A172 (cell line): ENCODE data around the gene SPEG. TPM values are rescaled to one million over a fixed set of nuclear protein-coding genes. Genes with fewer than 3 reads are reported as not detected.

Experiments
- DNase-seq: peaks from one replicate; pipeline ENCODE4 v3.0.0-alpha.2; 2015; ENCODE audit warnings: low spot score
- total RNA-seq: library from RNA; depleted of rRNA; stranded (reverse); fragments of >200 nt; shearing (Covaris generic); gene quantifications from 2 replicates; pipeline ENCODE4 v1.2.3, GENCODE V29; 2014

SPEG gene
- total RNA-seq, 1 experiment from 2014 or later = 30.0 TPM

DNA sequence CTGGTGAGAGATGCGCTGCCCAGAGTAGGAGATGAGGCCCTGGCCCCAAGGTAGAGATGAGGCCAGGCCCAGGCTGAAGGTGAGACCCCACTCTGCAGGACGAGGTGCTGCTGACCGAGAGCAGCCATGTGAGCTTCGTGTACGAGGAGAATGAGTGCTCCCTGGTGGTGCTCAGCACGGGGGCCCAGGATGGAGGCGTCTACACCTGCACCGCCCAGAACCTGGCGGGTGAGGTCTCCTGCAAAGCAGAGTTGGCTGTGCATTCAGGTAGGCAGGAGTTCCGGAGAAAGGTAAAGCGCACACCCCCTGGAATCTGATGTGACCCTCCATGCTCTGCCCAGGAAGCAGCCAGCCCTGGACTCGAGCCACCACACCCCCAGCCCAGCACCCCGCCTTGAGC lies 42.5 kb downstream of the SPEG start:
- DNase-seq = no peak

DNA sequence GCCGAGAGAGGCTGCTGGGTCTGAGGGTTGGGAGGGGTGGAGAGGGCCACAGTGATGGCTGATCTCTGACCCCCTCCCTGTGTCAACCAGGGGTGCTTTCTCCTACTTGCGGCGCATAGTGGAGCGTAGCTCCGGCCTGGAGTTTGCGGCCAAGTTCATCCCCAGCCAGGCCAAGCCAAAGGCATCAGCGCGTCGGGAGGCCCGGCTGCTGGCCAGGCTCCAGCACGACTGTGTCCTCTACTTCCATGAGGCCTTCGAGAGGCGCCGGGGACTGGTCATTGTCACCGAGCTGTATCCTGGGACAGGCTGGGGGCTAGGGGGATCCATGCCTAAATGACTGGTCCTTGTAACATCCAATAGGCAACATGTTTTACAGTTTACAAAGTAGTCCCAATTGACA lies 43.2 kb downstream of the SPEG start:
- no peak for DNase-seq

DNA sequence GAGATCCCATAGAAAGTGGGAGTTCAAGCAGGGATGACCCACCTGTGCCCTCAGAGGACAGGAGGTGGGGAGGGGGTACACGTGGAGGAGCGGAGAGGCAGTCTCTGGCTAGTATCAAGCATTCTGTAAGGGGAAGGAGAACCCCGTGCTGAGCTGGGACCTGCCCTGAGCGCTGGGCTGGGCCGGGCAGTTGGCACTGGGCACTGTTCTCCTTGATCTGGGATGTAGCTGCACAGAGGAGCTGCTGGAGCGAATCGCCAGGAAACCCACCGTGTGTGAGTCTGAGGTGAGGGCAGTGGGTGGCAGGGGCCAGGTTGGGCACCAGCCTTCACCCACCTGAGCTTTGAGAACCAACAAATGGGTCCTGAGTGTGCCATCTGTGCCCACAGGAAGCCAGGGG lies 44.3 kb downstream of the SPEG start:
- no peak for DNase-seq

DNA sequence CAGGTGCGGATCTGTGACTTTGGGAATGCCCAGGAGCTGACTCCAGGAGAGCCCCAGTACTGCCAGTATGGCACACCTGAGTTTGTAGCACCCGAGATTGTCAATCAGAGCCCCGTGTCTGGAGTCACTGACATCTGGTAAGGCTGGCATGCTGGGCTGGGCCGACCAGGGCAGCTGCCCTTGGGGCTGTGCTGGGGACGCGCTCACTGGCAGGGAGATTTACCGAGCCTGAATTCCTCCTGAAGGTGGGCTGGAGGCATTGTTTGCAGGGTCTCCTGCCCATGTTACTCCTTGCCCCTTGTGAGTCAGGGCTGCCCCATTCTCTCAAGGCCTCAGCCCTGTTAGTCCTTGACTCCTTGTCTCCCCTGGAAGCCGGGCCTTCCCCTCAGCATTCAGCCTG lies 45.4 kb downstream of the SPEG start:
- DNase-seq = no peak

DNA sequence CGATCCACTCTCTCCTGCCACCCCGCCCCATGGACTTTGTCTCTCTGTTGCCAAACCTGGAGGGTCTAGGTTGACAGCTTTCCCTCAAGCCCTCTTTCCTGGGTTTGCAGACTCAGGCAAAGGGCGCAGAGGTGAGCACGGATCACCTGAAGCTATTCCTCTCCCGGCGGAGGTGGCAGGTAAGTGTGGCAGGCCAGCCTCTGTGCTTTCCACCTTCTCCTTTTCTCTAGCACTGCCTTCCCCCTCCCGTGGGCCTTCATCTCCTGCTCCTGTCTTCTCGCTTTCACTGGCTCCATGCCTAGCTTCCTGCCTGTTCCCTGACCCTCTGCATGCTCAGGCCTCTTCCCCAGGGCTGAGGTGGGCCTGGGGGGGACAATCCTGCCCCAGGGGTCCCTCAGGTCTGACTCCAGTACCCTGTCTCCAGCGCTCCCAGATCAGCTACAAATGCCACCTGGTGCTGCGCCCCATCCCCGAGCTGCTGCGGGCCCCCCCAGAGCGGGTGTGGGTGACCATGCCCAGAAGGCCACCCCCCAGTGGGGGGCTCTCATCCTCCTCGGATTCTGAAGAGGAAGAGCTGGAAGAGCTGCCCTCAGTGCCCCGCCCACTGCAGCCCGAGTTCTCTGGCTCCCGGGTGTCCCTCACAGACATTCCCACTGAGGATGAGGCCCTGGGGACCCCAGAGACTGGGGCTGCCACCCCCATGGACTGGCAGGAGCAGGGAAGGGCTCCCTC lies 48.2 kb downstream of the SPEG start:
- no peak for DNase-seq

DNA sequence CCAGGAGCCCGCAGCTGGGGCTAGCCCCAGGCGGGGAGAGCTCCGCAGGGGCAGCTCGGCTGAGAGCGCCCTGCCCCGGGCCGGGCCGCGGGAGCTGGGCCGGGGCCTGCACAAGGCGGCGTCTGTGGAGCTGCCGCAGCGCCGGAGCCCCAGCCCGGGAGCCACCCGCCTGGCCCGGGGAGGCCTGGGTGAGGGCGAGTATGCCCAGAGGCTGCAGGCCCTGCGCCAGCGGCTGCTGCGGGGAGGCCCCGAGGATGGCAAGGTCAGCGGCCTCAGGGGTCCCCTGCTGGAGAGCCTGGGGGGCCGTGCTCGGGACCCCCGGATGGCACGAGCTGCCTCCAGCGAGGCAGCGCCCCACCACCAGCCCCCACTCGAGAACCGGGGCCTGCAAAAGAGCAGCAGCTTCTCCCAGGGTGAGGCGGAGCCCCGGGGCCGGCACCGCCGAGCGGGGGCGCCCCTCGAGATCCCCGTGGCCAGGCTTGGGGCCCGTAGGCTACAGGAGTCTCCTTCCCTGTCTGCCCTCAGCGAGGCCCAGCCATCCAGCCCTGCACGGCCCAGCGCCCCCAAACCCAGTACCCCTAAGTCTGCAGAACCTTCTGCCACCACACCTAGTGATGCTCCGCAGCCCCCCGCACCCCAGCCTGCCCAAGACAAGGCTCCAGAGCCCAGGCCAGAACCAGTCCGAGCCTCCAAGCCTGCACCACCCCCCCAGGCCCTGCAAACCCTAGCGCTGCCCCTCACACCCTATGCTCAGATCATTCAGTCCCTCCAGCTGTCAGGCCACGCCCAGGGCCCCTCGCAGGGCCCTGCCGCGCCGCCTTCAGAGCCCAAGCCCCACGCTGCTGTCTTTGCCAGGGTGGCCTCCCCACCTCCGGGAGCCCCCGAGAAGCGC lies 49.1 kb downstream of the SPEG start:
- no peak for DNase-seq

DNA sequence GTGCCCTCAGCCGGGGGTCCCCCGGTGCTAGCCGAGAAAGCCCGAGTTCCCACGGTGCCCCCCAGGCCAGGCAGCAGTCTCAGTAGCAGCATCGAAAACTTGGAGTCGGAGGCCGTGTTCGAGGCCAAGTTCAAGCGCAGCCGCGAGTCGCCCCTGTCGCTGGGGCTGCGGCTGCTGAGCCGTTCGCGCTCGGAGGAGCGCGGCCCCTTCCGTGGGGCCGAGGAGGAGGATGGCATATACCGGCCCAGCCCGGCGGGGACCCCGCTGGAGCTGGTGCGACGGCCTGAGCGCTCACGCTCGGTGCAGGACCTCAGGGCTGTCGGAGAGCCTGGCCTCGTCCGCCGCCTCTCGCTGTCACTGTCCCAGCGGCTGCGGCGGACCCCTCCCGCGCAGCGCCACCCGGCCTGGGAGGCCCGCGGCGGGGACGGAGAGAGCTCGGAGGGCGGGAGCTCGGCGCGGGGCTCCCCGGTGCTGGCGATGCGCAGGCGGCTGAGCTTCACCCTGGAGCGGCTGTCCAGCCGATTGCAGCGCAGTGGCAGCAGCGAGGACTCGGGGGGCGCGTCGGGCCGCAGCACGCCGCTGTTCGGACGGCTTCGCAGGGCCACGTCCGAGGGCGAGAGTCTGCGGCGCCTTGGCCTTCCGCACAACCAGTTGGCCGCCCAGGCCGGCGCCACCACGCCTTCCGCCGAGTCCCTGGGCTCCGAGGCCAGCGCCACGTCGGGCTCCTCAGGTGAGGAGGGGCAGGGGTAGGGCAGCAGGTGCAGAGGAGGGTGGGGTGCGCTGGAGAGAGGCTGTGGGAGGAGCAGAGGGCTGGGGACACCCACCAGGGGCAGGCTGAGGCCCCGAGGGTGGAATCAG lies 49.9 kb downstream of the SPEG start:
- no peak for DNase-seq

DNA sequence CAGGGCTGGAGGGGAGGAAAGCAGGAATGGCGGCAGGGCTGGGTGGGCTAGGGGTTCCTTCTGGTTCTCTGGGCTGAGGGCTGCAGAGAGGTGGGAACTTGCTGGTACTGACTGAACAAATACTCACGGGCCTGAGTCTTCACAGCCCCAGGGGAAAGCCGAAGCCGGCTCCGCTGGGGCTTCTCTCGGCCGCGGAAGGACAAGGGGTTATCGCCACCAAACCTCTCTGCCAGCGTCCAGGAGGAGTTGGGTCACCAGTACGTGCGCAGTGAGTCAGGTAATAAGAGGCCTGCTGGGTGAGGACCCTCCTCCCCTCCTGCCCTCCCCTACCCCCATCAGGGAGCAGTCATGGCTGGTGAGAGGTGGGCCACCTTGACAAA lies 50.5 kb downstream of the SPEG start:
- DNase-seq = no peak

DNA sequence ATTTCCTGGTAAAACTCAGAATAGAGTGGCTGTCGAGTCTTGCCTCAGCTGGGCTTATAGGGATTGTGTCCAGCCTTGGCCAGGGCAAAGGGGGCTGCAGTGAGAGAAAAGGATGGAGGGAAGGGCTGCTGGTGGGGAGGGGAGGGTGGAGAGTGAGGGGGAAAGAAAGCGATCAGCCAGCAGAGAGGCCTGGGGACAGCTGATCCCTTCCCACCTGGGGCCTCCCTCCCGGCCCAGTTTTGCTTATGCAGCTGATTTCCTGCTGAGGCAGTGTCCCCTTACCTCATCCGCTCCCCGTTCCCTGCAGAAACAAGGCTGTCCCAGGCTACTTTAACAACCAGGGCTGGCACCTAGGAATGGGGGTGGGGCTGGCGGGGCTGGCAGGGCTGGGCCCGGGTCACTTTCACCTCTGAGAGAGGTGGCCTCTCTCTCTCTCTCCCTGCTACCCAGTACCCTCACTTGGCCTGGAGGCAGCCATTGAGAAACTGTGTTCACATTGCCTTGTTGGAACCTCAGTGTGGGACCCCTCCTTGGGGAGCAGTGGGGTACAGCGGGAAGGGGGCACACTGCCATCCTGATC lies 51.8 kb downstream of the SPEG start:
- DNase-seq = no peak

DNA sequence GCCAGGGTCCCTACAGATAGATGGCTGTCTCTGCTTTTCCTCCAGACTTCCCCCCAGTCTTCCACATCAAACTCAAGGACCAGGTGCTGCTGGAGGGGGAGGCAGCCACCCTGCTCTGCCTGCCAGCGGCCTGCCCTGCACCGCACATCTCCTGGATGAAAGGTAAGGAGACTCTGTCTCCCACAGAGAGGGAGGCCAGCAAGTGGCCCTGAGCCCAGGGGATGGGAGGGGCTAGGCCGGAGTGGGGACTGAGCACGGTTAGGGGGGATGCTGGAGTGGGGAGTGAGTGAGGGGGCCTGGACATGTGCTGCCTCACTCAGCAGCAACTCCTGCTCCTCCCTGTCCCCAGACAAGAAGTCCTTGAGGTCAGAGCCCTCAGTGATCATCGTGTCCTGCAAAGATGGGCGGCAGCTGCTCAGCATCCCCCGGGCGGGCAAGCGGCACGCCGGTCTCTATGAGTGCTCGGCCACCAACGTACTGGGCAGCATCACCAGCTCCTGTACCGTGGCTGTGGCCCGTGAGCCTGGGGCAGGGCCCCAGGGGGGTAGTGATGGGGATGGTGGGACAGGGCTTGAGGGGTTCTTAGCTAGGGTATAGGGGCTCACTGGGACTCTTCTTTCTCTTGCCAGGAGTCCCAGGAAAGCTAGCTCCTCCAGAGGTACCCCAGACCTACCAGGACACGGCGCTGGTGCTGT lies 53.7 kb downstream of the SPEG start:
- DNase-seq = no peak

DNA sequence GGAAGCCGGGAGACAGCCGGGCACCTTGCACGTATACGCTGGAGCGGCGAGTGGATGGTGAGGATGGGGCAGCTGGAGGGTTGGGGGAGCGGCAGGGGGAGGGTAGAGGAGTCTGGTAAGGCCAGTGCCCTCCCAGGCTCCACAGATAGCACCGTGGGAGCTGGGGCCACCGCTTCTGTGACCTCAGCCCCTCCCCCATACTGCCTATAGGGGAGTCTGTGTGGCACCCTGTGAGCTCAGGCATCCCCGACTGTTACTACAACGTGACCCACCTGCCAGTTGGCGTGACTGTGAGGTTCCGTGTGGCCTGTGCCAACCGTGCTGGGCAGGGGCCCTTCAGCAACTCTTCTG lies 54.2 kb downstream of the SPEG start:
- no peak for DNase-seq

DNA sequence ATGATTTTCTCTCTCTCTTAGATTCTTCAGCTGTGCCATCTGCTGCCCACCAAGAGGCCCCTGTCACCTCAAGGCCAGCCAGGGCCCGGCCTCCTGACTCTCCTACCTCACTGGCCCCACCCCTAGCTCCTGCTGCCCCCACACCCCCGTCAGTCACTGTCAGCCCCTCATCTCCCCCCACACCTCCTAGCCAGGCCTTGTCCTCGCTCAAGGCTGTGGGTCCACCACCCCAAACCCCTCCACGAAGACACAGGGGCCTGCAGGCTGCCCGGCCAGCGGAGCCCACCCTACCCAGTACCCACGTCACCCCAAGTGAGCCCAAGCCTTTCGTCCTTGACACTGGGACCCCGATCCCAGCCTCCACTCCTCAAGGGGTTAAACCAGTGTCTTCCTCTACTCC lies 54.7 kb downstream of the SPEG start:
- no peak for DNase-seq

DNA sequence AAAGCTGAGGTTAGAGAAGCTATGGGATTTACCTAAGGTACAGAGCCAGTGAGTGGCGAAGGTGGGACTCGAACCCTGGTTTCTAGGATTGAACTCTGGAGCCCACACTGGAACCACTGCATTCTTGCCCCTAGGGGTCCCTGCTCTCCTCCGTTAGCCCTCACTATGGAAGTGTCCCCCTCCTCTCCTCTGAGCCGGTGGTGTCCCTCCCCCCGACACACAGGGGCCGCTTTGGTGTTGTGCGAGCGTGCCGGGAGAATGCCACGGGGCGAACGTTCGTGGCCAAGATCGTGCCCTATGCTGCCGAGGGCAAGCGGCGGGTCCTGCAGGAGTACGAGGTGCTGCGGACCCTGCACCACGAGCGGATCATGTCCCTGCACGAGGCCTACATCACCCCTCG lies 55.5 kb downstream of the SPEG start:
- no peak for DNase-seq

DNA sequence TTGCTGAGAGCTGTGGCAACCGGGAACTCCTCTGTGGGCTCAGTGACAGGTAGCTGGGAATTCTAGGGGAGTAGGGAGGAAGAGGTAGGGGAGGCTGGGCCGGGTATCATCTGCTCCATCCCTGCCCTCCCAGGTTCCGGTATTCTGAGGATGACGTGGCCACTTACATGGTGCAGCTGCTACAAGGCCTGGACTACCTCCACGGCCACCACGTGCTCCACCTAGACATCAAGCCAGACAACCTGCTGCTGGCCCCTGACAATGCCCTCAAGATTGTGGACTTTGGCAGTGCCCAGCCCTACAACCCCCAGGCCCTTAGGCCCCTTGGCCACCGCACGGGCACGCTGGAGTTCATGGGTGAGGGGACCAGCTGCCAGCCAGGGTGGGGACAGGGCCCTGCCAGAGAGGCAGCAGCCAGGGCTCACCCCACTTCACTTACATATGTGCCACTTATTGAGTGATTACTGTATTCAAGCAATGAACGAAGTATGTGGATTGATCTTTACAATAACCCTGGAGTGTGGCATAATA lies 56.0 kb downstream of the SPEG start:
- no peak for DNase-seq

DNA sequence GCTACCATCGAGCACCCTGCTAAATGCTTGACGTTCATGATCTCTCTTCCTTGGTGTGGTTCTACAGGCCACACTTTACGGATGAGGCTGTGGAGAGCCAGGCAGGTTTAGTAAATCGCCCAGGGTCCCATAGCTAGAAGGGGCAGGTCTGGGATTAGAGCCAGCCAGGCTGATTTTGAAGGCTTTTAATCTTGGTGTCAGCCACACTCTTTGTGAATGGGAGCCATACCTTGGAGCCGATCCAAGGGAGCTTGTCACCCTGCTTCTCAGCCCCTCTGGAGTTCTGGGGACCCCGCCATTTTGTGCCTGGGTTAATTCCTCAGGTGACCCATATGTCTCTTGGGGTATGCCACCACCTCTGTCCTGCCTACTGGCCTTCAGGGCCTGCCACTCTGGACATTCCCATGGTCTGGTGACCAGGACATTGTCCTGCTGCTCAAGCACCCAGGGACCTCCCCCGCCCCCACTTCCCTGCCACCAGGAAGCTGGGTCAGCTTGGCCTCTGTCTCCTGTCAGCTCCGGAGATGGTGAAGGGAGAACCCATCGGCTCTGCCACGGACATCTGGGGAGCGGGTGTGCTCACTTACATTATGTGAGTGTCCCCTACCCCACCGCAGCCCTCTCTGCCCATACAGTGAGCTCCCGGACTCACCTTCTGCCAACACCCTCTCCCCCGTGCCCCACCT lies 56.8 kb downstream of the SPEG start:
- no peak for DNase-seq

DNA sequence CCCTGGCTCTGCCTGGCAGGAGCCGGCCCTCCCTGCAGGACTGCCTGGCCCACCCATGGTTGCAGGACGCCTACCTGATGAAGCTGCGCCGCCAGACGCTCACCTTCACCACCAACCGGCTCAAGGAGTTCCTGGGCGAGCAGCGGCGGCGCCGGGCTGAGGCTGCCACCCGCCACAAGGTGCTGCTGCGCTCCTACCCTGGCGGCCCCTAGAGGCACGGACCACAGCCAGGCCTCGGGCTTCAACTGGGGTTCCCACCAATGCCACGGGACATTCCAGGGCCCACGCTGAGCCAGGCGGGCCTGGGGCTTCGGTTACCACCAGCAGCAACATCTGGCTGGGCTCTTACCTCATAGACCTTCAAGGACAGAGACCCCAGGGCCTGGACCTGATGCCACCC lies 57.9 kb downstream of the SPEG start:
- no peak for DNase-seq

DNA sequence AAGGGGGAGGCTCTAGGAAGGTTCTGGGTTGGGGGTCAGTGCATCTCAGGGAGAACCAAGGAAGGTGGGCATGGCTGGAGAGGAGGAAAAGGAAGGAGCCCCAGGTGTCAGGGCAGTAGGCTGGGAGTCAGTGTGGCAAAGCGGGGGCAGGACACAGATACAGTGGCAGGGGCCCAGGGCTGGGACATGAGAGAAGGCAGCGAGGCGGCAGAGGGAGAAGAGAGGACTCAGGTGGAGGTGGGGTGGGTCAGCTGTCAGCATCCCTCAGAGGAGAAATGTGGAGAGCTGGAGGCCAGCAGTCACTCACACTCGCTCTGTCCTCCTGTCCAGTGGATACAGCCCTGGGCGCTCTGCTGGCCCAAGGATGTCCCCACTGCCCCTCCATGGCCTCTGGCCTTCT lies 58.4 kb downstream of the SPEG start:
- no peak for DNase-seq

DNA sequence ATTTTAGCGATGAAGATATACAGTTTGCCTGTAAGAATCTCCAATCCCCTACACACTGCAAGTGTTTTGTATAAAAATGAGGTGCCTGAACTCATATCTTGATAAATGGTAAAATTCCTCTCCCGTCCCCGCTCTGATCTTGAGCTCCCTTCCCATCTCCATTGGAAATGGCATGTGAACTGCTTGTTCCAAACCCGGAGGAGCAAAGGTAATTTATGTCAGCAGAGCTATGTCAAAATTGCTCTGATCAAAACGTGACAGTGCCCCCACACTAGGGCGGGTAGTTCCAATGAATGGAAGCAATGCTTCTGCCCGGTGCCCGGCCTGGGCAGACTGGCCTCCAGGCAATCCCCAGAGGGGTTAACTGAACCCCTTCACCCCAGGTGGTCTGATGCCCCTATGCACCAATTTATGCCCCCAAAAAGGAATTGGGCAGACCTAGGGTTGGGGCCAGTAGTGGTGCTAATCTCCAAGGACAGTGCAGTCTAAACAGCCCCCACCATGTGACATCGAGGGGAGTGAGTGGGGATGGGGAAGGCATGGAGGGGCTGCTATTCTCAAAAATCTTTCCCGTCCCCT lies 60.4 kb downstream of the SPEG start:
- DNase-seq = no peak

DNA sequence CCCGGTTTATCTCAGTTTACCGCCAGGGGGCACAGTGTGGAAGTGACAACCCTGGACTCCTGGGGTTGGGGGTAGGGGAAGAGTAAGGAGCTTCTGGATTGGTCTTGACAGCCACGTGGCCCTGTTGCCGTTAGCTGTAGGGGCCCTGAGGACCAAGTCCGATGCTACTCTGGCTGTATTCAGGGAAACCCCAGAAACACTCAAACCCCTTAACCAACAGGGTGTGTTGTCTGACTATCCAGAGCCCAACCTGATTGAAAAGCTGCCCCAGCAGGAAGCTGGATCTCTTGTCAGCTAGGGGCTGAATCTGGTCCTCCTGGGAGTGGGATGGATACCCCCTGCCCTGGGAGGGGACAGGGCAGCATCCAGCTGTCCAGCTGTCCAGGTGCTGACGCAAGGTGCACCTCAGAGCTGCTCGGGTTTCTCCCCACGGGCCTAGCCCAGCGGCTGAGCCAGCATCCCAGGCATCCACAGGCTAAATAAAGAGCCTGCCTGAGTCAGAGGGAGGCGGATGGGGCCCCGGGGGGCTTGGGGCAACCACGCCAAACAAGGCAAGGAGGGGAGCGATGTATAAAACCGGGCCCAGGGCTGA lies 61.0 kb downstream of the SPEG start:
- DNase-seq = no peak
